Body of pancreas (tissue), 4 donors: ENCODE results near the gene SLC17A7.

Source experiments
- POLR2A ChIP-seq, 3 donors: fragments of 450-650 bp; IDR thresholded peaks; one replicate each; pipeline ENCODE4 v1.6.1; 2016; ENCODE audit warnings: antibody characterized with exemption in 3 of 3, mild to moderate bottlenecking in 2 of 3
- TF ChIP-seq, protein P1 (sequence below), 7 experiments: fragments of 450-650 bp in 4 of 7; fragments of 200-600 bp in 3 of 7; sonication (generic) in 3 of 7; IDR thresholded peaks; one replicate each; pipeline ENCODE4 v1.5.1; 2016 to 2019; ENCODE audit warnings: antibody characterized with exemption in 7 of 7

DNA sequence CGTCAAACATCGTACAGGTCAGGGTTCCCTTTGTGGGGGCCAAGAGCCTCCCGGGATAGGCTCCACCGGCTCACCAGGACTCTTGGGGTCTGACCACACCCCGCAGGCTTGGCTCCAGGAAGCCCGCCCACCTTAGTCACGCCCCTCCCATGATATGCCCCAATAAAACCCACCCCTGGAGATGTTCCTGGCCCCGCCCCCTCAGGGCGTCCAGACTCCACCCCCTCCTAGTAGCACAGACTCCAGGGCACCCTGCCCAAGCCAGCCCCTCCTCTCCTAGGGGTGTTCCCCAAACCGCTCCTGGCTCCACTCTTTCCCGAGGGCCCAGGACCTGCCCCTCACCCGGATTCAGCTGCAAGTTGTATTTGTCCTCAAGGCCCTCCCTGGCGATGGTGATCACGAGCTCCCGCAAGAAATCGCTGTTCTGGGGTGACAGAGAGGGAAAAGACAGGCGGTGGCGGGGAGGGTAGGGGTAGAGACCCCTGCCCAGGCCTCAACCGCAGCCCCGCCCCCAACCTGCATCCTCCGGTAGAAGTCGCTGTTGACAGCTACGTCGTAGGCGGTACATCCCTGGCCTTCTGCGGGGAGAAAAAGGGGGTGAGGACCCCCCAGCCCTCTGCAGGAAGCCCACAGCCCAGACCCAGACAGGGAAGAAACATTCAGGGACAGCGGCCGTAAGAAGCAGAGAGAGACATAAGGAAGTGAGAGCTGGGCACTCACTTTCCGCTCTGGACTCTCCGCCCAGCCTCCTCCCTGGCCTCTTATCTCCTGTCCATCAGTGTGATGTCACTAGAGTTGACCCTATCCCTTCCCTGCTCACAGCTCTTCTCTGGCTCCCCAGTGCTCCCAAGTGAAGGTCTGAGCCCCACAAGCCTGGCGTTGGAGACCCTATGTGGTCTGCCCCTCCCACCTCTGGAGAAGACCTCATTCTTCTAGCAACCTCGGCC lies 6.4 kb upstream of the SLC17A7 start:
- TF ChIP-seq, protein P1, sequence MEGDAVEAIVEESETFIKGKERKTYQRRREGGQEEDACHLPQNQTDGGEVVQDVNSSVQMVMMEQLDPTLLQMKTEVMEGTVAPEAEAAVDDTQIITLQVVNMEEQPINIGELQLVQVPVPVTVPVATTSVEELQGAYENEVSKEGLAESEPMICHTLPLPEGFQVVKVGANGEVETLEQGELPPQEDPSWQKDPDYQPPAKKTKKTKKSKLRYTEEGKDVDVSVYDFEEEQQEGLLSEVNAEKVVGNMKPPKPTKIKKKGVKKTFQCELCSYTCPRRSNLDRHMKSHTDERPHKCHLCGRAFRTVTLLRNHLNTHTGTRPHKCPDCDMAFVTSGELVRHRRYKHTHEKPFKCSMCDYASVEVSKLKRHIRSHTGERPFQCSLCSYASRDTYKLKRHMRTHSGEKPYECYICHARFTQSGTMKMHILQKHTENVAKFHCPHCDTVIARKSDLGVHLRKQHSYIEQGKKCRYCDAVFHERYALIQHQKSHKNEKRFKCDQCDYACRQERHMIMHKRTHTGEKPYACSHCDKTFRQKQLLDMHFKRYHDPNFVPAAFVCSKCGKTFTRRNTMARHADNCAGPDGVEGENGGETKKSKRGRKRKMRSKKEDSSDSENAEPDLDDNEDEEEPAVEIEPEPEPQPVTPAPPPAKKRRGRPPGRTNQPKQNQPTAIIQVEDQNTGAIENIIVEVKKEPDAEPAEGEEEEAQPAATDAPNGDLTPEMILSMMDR (IDR thresholded peaks at IDR 0.05) = no peak
- no peak for TF ChIP-seq POLR2A (IDR thresholded peaks at IDR 0.05)
